GM10266 (cell line): ENCODE results near the gene FARP1.

Experiments used
- DNase-seq: peaks from one replicate; pipeline ENCODE4 v3.0.0; 2012; ENCODE audit errors: extremely low spot score
- TF ChIP-seq, protein P1 (sequence below): IDR thresholded peaks from 2 replicates; pipeline ENCODE4 v1.5.1; 2012; ENCODE audit warnings: mild to moderate bottlenecking, low read depth; ENCODE audit not compliant: control insufficient read depth, insufficient read depth; ENCODE audit errors: missing control alignments

The FARP1 gene

DNA sequence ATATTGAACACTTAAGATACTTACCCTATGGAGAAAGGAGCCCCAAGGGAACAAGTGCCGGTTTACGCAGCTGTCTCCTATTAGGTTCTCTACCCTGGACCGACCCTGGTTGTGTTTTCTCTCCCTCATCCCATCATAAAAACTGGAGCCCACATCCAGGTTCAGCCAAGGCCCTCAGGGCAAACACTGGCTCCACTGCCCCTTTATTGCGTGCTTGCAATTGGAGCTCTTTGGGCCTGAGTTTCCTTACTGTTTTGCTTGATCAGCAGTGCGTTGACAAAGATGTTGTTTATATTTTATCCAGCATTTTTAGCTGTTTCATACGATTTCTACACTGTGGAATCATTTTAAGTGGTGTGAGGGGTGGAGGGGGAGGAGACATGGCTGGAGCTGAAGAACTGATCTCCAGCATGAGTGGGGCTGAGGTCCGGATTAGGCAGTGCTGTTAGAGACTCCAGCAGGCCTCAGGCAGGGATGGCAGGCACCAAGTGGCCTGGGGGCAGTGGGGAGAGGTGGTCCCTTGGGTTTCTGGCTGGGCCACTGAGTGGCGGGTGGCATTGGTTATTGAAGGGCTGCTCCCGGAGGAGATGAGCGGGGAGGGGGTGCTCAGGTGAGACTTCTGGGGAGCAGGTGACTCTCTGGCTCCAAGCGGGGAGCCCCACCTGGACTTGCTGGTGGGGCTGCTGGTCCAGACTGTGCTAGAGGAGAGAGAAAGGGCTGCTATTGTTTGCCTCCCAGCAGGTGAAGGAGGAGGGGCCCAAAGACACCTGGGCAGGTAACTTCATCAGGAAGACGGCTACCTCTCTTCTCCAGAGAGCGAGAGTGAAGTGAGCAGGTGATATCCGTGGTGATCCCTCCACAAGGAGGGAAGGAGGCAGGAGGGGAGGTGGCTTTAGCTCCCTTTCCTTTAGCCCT is 96.5 kb downstream of the FARP1 start:
- TF ChIP-seq, protein P1, sequence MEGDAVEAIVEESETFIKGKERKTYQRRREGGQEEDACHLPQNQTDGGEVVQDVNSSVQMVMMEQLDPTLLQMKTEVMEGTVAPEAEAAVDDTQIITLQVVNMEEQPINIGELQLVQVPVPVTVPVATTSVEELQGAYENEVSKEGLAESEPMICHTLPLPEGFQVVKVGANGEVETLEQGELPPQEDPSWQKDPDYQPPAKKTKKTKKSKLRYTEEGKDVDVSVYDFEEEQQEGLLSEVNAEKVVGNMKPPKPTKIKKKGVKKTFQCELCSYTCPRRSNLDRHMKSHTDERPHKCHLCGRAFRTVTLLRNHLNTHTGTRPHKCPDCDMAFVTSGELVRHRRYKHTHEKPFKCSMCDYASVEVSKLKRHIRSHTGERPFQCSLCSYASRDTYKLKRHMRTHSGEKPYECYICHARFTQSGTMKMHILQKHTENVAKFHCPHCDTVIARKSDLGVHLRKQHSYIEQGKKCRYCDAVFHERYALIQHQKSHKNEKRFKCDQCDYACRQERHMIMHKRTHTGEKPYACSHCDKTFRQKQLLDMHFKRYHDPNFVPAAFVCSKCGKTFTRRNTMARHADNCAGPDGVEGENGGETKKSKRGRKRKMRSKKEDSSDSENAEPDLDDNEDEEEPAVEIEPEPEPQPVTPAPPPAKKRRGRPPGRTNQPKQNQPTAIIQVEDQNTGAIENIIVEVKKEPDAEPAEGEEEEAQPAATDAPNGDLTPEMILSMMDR: no peak

DNA sequence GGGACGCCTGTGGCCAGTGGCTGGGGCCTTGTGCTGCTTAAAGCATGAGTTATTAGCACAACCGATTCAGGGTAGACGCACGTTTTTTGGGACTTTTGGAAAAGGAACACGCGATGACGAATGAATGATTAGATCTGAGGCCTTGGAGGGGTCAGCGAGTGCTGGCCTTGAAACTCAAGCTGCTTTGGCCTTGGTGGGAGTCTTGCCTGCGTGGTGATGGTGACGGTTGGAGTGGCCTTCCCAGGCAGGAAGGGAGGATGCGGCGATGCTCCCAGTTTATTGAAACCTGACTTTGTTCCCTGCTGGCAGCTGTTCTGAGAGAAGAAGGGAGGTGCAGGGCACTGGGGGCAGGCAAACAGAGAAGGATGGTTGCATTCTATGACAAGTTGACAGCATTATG is 97.2 kb downstream of the FARP1 start:
- TF ChIP-seq, protein P1: no peak
- no peak for DNase-seq

More for the DNA sequence above, 96.5 kb downstream of the FARP1 start:
- no peak for DNase-seq

DNA sequence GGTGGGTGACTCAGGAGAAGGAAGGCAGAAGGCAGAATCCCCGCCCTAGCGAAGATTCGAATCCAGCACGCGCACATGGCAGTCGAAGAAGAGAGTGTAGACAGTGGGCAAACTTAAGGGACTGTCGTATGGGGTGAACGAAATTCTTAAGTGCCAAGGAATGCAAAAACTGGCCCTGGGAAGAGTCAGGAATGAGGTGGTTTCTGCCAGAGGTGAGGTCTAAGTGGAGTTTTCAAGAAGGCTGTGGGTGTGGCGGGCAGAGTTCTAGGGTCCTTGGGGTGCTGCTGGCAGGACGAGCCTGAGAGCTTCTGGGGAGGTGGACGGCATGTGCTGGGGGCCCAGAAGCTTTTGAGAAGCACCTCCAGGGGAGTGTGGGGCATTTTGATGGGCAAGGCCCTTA is 98.1 kb downstream of the FARP1 start:
- TF ChIP-seq, protein P1: no peak
- no peak for DNase-seq

DNA sequence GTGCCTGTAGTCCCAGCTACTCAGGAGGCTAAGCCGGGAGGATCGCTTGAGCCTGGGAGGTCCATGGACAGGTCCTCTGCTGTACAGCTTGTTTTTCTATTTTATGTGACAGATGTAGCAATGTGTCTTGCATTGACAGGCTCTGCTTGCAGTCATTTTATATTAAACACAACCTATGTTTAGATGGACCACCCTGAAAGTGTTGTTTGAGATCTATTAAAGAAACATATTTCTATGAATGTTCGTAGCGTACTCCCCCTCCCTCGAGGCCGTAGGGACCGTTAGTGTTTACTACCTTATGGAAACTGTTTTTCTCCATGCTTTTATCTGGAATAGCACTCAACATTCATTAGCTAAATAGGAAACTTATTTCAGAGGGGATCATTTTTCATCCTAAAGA is 99.1 kb downstream of the FARP1 start:
- DNase-seq: no peak
- TF ChIP-seq, protein P1: no peak

DNA sequence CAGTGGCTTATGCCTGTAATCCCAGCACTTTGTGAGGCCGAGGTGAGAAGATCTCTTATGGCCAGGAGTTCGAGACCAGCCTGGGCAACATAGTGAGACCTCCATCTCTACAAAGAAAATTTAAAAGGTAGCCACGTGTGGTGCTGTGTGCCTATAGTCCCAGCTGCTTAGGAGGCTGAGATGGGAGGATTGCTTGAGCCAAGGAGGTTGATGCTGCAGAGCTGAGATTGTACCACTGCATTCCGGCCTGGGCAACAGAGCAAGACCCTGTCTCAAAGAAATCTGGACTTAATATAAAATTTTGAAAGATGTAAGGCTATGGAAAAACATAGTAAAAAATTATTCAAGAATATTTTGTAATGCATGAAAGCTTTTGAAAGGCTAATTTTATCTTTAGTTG is 99.5 kb downstream of the FARP1 start:
- TF ChIP-seq, protein P1: no peak
- no peak for DNase-seq

DNA sequence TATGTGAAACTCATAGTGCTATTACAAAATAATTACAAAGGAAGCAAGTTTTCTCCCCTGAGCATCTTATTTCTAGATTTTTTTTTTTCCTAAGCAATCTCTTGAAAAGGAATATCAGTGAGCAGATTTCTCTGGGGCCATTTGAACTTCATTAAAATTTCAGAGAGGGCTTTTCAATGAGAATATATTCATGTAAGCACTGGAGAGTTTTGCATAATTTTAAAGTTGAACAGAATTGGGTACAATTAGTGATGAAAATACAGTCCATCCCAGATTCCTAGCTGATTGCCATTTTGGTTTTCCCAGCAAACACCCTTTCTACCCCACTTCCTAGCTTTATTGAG is 101.0 kb downstream of the FARP1 start:
- DNase-seq: no peak
- TF ChIP-seq, protein P1: no peak

DNA sequence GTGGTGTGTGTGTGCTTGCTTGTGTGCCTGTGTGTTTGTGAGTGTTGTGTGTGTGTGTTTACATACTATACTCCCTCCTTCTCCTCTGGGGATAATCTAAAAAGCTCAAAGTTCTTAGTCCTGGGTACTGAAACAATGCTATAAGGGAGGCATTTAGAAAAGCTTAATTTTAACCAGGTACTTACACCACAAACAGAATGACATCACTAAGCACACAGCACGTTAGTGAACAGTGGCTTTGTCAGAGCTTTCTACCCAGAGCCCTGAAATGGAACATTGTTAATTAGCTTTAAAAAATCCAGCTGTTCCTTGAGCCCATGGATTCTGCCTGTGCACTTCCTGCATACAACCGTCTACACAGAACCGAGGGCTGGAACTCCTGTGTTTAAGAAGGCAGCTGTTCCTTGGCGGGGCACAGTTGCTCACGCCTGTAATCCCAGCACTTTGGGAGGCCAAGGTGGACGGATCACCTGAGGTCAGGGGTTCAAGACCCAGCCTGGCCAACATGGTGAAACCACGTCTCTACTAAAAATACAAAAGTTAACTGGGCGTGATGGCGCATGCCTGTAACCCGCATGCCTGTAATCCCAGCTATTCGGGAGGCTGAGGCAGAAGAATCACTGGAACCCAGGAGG is 103.8 kb downstream of the FARP1 start:
- DNase-seq: no peak
- TF ChIP-seq, protein P1: no peak
